CD8-positive, alpha-beta memory T cell (primary cell): ENCODE measurements around the gene RFX3. TPM values are rescaled to one million over a fixed set of nuclear protein-coding genes. Genes with fewer than 3 reads are reported as not detected.

Experiments used
- CTCF ChIA-PET: fragments of 350-600 bp; sonication (Branson Sonifier 250); formaldehyde crosslinking; loops from one replicate; lab custom pipeline; 2021; ENCODE audit warnings: antibody characterized with exemption; lab: Charles Lee
- POLR2A ChIA-PET: fragments of 350-600 bp; sonication (Branson Sonifier 250); formaldehyde crosslinking; loops from one replicate; lab custom pipeline; 2021; ENCODE audit warnings: antibody characterized with exemption; lab: Charles Lee
- DNase-seq, 5 donors: peaks; one replicate each; pipeline versions ENCODE4 v3.0.0 to v3.0.0-alpha.2; 2020 to 2022; ENCODE audit warnings: mixed read lengths in 1 of 5
- H3K27ac ChIP-seq: one replicate; pipeline ENCODE4 v1.7.0; 2013; ENCODE audit warnings: low read depth, mild to moderate bottlenecking, low read length, moderate library complexity
- H3K27me3 ChIP-seq: 2 replicates; pipeline ENCODE4 v1.7.0; 2013; ENCODE audit warnings: low read length, mild to moderate bottlenecking; ENCODE audit not compliant: insufficient read depth, poor library complexity, severe bottlenecking
- H3K36me3 ChIP-seq: 2 replicates; pipeline ENCODE4 v1.7.0; 2013; ENCODE audit warnings: mild to moderate bottlenecking, low read length, moderate library complexity; ENCODE audit not compliant: insufficient read depth
- H3K4me1 ChIP-seq: 2 replicates; pipeline ENCODE4 v1.7.0; 2013; ENCODE audit warnings: mild to moderate bottlenecking, low read length, moderate library complexity; ENCODE audit not compliant: insufficient read depth
- H3K4me3 ChIP-seq: 2 replicates; pipeline ENCODE4 v1.7.0; 2013; ENCODE audit warnings: mild to moderate bottlenecking, low read length
- H3K9me3 ChIP-seq: 2 replicates; pipeline ENCODE4 v1.7.0; 2013; ENCODE audit warnings: mild to moderate bottlenecking, low read length
- H3K27ac Mint-ChIP-seq, 8 donors: one replicate each; pipeline ENCODE4 v1.8.0; 2020 to 2021; ENCODE audit warnings: mixed read lengths in 8 of 8, mild to moderate bottlenecking in 6 of 8, inconsistent platforms in 3 of 8, moderate library complexity in 3 of 8
- H3K27me3 Mint-ChIP-seq, 2 donors: one replicate each; pipeline ENCODE4 v1.8.0; 2020 to 2021; ENCODE audit warnings: mixed read lengths in 2 of 2, mild to moderate bottlenecking in 1 of 2, moderate library complexity in 1 of 2
- H3K36me3 Mint-ChIP-seq, 3 donors: one replicate each; pipeline ENCODE4 v1.8.0; 2020 to 2021; ENCODE audit warnings: mixed read lengths in 3 of 3, inconsistent platforms in 1 of 3, mild to moderate bottlenecking in 1 of 3
- H3K4me1 Mint-ChIP-seq, 3 donors: one replicate each; pipeline ENCODE4 v1.8.0; 2020 to 2021; ENCODE audit warnings: mixed read lengths in 3 of 3, inconsistent platforms in 1 of 3, mild to moderate bottlenecking in 1 of 3
- H3K4me3 Mint-ChIP-seq, 7 donors: one replicate each; pipeline ENCODE4 v1.8.0; 2020 to 2021; ENCODE audit warnings: mixed read lengths in 7 of 7, mild to moderate bottlenecking in 6 of 7, moderate library complexity in 4 of 7, inconsistent platforms in 2 of 7
- H3K9me3 Mint-ChIP-seq, 5 donors: one replicate each; pipeline ENCODE4 v1.8.0; 2020 to 2022; ENCODE audit warnings: mixed read lengths in 5 of 5, mild to moderate bottlenecking in 3 of 5, moderate library complexity in 2 of 5, inconsistent platforms in 1 of 5
- polyA plus RNA-seq: library from polyadenylated mRNA; unstranded; fragments of 300-500 nt; fragmentation: Illumina TruSeq; gene quantifications from one replicate; pipeline ENCODE4 v1.2.3, GENCODE V29; 2021
- total RNA-seq, 2 experiments: library from RNA; stranded (reverse); gene quantifications; one replicate each; pipeline ENCODE4 v1.2.3, GENCODE V29; 2021

The RFX3 gene
- total and polyA plus RNA-seq, 3 experiments from 2014 or later = 5.3 to 14.6 (median 14.1) TPM

- H3K4me1 ChIP-seq = no peaks in the 10 kb centered on the region
- DNase-seq = no peak
- Mint-ChIP-seq H3K27ac (no peak overlapping the region), H3K4me1 (no peaks in the 10 kb centered on the region), H3K27me3 (peaks cover 0 to 9% of the 10 kb centered on the region in 2 donors), H3K4me3 (no peak overlapping the region), H3K36me3 (no peaks in the 10 kb centered on the region), H3K9me3 (peaks cover 0 to 4% (median 0%) of the 10 kb centered on the region in 5 donors)
- H3K27ac ChIP-seq = no peak overlapping the region
- H3K36me3 ChIP-seq = no peaks in the 10 kb centered on the region
- H3K27me3 ChIP-seq = no peaks in the 10 kb centered on the region
- H3K4me3 ChIP-seq = no peak overlapping the region
- no peaks in the 10 kb centered on the region for H3K9me3 ChIP-seq
- ChIA-PET CTCF (interaction anchor here (1.1 kb wide), 1 partner anchor 11 kb away, joined by 4 read pairs; no protein-coding TSS in a partner anchor), POLR2A (no interaction called here)
Measured at GRCh38 chr9:3205421-3206095, 320.2 kb downstream of the RFX3 start.

- H3K27me3 ChIP-seq = no peaks in the 10 kb centered on the region
- H3K4me1 Mint-ChIP-seq = no peaks in the 10 kb centered on the region
- ChIA-PET CTCF (interaction anchor here (1.3 kb wide), 1 partner anchor 9 kb away, joined by 4 read pairs; no protein-coding TSS in a partner anchor), POLR2A (no interaction called here)
- no peak overlapping the region for H3K27ac Mint-ChIP-seq
- H3K4me1 ChIP-seq = no peaks in the 10 kb centered on the region
- no peaks in the 10 kb centered on the region for H3K36me3 ChIP-seq
- no peak overlapping the region for H3K4me3 Mint-ChIP-seq
- no peak overlapping the region for H3K27ac ChIP-seq
- no peak overlapping the region for H3K4me3 ChIP-seq
- H3K36me3 Mint-ChIP-seq = no peaks in the 10 kb centered on the region
- H3K27me3 Mint-ChIP-seq = peaks cover 0 to 8% of the 10 kb centered on the region in 2 donors
- no peak for DNase-seq
- H3K9me3 ChIP-seq = no peaks in the 10 kb centered on the region
- H3K9me3 Mint-ChIP-seq = peaks cover 0 to 4% (median 0%) of the 10 kb centered on the region in 5 donors
Measured at GRCh38 chr9:3200331-3200774, 325.4 kb downstream of the RFX3 start.

GRCh38 chr9:3193791-3194190, 332.0 kb downstream of the RFX3 start:
- peaks cover 7 to 15% of the 10 kb centered on the region in 2 donors for H3K27me3 Mint-ChIP-seq
- no peak overlapping the region for H3K27ac Mint-ChIP-seq
- no peaks in the 10 kb centered on the region for H3K36me3 ChIP-seq
- CTCF ChIA-PET = no interaction called here
- H3K9me3 ChIP-seq = no peaks in the 10 kb centered on the region
- H3K9me3 Mint-ChIP-seq = no peaks in the 10 kb centered on the region
- no peaks in the 10 kb centered on the region for H3K4me1 ChIP-seq
- no peak overlapping the region for H3K27ac ChIP-seq
- POLR2A ChIA-PET = no interaction called here
- no peak overlapping the region for H3K4me3 ChIP-seq
- H3K27me3 ChIP-seq = no peaks in the 10 kb centered on the region
- no peak for DNase-seq
- no peaks in the 10 kb centered on the region for H3K4me1 Mint-ChIP-seq
- no peaks in the 10 kb centered on the region for H3K36me3 Mint-ChIP-seq
- H3K4me3 Mint-ChIP-seq = no peak overlapping the region

- H3K27ac ChIP-seq = no peak overlapping the region
- ChIA-PET POLR2A (no interaction called here), CTCF (no interaction called here)
- H3K4me1 ChIP-seq = no peaks in the 10 kb centered on the region
- no peak overlapping the region for H3K4me3 ChIP-seq
- H3K27me3 Mint-ChIP-seq = peaks cover 10 to 27% of the 10 kb centered on the region in 2 donors
- H3K36me3 ChIP-seq = no peaks in the 10 kb centered on the region
- H3K36me3 Mint-ChIP-seq = no peaks in the 10 kb centered on the region
- H3K9me3 ChIP-seq = no peaks in the 10 kb centered on the region
- H3K9me3 Mint-ChIP-seq = no peaks in the 10 kb centered on the region
- no peaks in the 10 kb centered on the region for H3K27me3 ChIP-seq
- H3K4me3 Mint-ChIP-seq = no peak overlapping the region
- H3K27ac Mint-ChIP-seq = no peak overlapping the region
- no peaks in the 10 kb centered on the region for H3K4me1 Mint-ChIP-seq
- DNase-seq = no peak
Measured at GRCh38 chr9:3191715-3192114, 334.1 kb downstream of the RFX3 start.

GRCh38 chr9:3189113-3189861, 336.5 kb downstream of the RFX3 start:
- ChIA-PET CTCF (interaction anchor here (1.3 kb wide), 1 partner anchor 10 kb away, joined by 3 read pairs; no protein-coding TSS in a partner anchor), POLR2A (no interaction called here)
- Histone ChIP-seq H3K4me1 (no peaks in the 10 kb centered on the region), H3K9me3 (no peaks in the 10 kb centered on the region), H3K27me3 (no peaks in the 10 kb centered on the region), H3K4me3 (no peak overlapping the region), H3K27ac (no peak overlapping the region), H3K36me3 (no peaks in the 10 kb centered on the region)
- no peak overlapping the region for H3K4me3 Mint-ChIP-seq
- no peak for DNase-seq
- H3K4me1 Mint-ChIP-seq = no peaks in the 10 kb centered on the region
- H3K36me3 Mint-ChIP-seq = no peaks in the 10 kb centered on the region
- no peaks in the 10 kb centered on the region for H3K9me3 Mint-ChIP-seq
- peaks cover 17 to 34% of the 10 kb centered on the region in 2 donors for H3K27me3 Mint-ChIP-seq
- no peak overlapping the region for H3K27ac Mint-ChIP-seq

GRCh38 chr9:3186751-3187150, 339.1 kb downstream of the RFX3 start:
- no peaks in the 10 kb centered on the region for H3K4me1 ChIP-seq
- H3K27me3 ChIP-seq = no peaks in the 10 kb centered on the region
- no peaks in the 10 kb centered on the region for H3K36me3 ChIP-seq
- H3K9me3 Mint-ChIP-seq = no peaks in the 10 kb centered on the region
- CTCF ChIA-PET = no interaction called here
- no peak overlapping the region for H3K4me3 ChIP-seq
- H3K27ac Mint-ChIP-seq = no peak overlapping the region
- POLR2A ChIA-PET = no interaction called here
- peaks cover 21 to 41% of the 10 kb centered on the region in 2 donors for H3K27me3 Mint-ChIP-seq
- H3K27ac ChIP-seq = no peak overlapping the region
- H3K9me3 ChIP-seq = no peaks in the 10 kb centered on the region
- DNase-seq = no peak
- peaks cover 0 to 4% (median 1%) of the 10 kb centered on the region in 3 donors for H3K4me1 Mint-ChIP-seq
- H3K4me3 Mint-ChIP-seq = no peak overlapping the region
- no peaks in the 10 kb centered on the region for H3K36me3 Mint-ChIP-seq

- no peaks in the 10 kb centered on the region for H3K9me3 ChIP-seq
- no peak overlapping the region for H3K4me3 ChIP-seq
- no peaks in the 10 kb centered on the region for H3K36me3 ChIP-seq
- H3K4me3 Mint-ChIP-seq = peak overlapping the region in 2 of 7 donors; percentile 48 to 74
- no peak overlapping the region for H3K27ac ChIP-seq
- H3K36me3 Mint-ChIP-seq = no peaks in the 10 kb centered on the region
- H3K27me3 Mint-ChIP-seq = peaks cover 15 to 49% of the 10 kb centered on the region in 2 donors
- H3K27ac Mint-ChIP-seq = peak overlapping the region in 1 of 8 donors; percentile 30
- DNase-seq = no peak
- ChIA-PET POLR2A (no interaction called here), CTCF (no interaction called here)
- no peaks in the 10 kb centered on the region for H3K9me3 Mint-ChIP-seq
- H3K4me1 ChIP-seq = no peaks in the 10 kb centered on the region
- H3K27me3 ChIP-seq = no peaks in the 10 kb centered on the region
- peaks cover 0 to 5% (median 3%) of the 10 kb centered on the region in 3 donors for H3K4me1 Mint-ChIP-seq
Measured at GRCh38 chr9:3181049-3181953, 344.5 kb downstream of the RFX3 start.
